HG03439 (cell line): ENCODE data around the gene GLT8D1.
A peak's percentile ranks its signal among the peaks of the same experiment; 100 is the strongest.

ENCODE experiments used
- ATAC-seq: cut with Tn5 transposase; IDR thresholded peaks from one replicate; pipeline ENCODE4 v1.9.1; 2021; ENCODE audit warnings: mild to moderate bottlenecking, moderate library complexity; ENCODE audit not compliant: unreplicated experiment

GLT8D1 gene

GRCh38 chr3:52712291-52713212, 7.0 kb upstream of the GLT8D1 start:
- ATAC-seq, result no peak

DNA sequence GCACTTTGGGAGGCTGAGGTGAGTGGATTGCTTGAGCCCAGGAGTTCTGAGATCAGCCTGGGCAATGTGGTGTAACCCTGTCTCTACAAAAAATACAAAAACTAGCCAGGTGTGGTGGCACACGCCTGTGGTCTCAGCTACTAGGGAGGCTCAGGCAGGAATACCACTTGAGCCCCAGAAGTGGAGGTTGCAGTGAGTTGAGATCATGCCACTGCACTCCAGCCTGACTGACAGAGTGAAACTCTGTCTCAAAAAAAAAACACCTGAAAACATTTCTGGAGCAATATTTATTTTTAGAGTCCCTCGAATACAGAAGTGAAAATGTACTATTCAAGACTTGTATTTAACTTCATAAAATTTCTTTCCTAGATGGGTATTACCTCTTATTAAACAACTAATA, 4.9 kb upstream of the GLT8D1 start:
- no peak for ATAC-seq

DNA sequence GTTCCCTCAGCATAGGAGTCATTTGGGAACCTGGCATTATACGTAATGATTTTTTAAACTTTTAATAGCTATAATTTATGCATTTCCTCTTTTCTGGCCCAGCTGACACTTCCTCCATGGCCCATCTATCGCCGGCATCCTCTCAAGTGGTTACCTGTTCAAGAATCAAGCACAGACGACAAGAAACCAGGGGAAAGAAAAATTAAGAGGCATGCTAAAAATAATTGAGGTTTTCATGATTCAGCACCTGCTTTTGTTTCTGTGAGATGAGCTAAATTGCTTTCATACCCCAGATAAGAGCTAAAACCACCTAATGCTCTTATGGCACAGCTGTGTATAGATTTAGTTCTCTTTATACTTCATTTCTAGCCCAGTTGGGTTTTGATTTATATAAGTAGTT, 2.0 kb upstream of the GLT8D1 start:
- no peak for ATAC-seq

DNA sequence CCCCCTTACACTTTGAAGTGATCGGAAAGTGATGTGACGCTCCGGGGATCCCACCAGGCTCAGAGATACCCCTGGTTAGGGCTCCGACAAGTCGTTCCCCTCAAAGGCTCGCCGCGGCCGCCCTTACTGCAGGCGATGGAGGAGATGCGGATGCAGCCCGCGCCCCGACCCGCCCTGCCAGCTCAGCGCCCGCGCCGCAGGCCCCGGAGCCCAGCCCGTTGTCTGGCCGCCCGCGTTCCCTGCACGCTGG, 228 bp downstream of the GLT8D1 start:
- ATAC-seq, result no peak

GRCh38 chr3:52704611-52705437, 767 bp downstream of the GLT8D1 start:
- peak; percentile 9 for ATAC-seq

GRCh38 chr3:52703341-52703740, 2.2 kb downstream of the GLT8D1 start:
- ATAC-seq, result no peak

GRCh38 chr3:52697632-52697965, 8.0 kb downstream of the GLT8D1 start:
- no peak for ATAC-seq

- ATAC-seq, result no peak
Observed at GRCh38 chr3:52696830-52697631, 8.6 kb downstream of the GLT8D1 start.

DNA sequence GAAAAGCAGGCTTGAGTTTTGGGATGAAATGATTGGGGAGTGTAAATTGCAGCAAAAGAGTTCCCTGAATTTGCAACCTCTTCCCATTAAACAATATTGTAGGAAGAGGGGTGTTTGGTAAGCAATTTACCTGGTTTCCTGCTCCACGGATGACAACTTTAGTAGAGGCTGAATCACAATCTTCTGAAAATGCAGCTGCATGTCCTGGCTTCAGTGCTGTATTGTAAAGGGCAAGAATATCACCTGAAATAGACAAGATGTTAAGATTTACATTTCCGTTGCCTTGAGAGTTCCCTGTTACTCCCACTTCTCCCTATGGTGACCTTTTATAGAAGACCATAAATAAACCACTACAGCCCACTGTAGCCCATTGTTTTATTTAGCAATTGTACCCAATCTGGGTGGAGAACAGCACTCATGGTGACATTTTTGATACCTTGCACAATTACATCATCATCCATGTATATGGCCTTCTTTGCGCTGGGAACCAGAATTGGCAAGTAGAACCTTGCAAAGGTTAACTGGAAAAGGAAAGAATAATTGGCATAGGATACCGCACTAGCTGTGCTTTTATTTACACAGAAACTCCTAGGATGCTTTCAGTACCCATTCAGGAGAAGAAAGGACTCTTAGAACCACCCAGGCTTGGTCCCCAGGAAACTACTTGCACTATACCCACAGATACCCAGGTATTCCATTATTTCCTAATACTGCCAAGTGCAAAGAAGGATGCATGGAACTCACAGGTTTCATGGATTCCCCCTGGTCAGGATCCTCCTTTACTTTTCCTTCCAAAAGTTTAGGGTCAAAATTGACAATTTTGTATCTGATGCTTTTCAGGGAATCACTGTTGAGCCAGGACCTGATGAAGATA, 9.6 kb downstream of the GLT8D1 start:
- no peak for ATAC-seq

- ATAC-seq, result no peak
Observed at GRCh38 chr3:52694528-52695189, 10.9 kb downstream of the GLT8D1 start.

GRCh38 chr3:52693071-52693470, 12.5 kb downstream of the GLT8D1 start:
- ATAC-seq, result no peak

DNA sequence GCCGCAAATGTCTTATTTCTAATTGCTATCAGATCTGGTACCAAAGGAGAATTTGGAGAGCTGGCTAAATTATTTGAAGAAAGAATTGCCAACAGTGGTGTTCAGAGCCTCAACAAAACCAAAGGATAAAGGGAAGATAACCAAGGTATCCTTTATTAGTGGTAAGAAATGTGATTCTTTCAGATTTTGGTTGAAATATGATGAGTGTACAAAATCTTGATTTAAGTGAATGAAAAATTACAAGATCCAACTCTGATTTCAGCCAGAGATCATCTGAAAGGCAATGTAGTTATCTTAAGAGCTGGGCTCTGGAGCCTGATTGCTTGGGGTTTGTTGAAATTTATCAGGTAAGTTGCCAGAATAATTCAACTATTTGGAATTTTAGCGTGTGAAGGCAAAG, 15.0 kb downstream of the GLT8D1 start:
- no peak for ATAC-seq

DNA sequence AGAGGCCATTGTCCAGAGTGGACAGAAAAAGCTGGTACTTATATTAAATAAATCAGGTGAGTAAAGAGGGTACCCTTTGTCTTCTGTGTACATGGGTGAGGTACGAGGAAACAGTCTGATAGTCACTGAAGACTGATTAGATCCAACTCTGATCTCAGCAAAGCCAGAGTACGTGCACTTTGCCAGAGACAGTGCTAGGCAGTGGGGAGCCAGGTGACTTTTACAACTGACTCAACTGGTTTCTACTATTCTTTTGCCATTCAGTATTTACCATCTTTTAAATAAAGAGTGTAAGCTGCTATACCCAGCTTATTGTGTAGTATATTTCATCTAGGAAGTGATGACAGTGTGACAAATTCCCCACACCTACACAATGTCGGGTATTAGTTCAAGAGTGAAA, 16.4 kb downstream of the GLT8D1 start:
- no peak for ATAC-seq

DNA sequence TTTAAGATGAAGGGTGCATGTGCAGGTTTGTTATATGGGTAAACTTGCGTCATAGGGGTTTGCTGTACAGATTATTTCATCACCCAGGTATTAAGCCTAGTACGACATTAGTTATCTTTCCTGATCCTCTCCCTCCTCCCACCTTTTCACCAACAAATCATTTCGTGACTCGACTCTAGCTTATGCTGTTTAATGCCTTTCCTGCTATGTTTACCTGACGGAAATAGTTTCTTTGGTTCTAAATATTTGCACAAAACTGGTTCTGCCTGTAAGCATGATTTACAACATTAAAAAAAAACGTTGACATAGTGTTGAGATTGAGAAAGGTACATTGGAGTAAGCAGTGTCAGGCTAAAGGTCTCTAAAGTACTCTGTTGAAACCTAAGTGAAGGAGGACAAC, 17.3 kb downstream of the GLT8D1 start:
- ATAC-seq, result no peak

GRCh38 chr3:52685709-52686691, 19.6 kb downstream of the GLT8D1 start, which contains the start of the genes GNL3 and PBRM1:
GNL3 (plus strand) TSS chr3:52686032; CDS start chr3:52686093, 61 bp downstream.
PBRM1 (minus strand) TSS chr3:52685913.
- ATAC-seq, result peak; percentile 81

- ATAC-seq, result peak; percentile 76
Observed at GRCh38 chr3:52685285-52685708, 20.3 kb downstream of the GLT8D1 start.

DNA sequence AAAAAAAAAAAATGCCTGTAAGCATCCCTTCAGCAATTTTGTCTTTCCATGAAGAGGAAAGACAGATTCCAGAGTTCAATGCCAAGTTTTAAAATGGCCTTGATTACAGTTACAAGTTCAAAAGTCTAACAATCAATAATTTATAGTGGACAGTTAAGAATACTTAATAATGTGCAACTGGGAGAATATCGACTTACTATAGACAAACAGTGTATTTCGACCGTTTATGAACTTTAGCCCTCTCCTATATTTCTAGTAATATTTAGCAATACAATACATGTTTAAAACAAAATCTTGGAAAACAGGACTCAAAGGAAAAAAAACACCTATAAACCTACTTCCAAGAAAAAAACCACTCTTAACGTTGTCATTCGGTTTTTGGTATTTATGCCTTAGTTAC, 21.4 kb downstream of the GLT8D1 start:
- ATAC-seq, result no peak

DNA sequence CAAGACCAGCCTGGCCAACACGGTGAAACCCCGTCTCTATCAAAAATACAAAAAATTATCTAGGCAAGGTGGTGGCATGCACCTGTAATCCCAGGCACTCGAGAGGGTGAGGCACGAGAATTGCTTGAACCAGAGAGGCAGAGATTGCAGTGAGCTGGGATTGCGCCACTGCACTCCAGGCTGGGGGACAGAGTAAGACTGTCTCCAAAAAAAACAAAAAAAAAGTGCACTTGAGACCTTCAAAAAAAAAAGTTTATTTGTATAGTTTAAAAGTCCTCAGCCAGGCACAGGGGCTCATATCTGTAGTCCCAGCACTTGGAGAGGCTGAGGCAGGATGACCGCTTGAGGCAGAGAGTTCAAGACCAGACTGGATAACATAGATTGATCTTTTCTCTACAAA, 22.0 kb downstream of the GLT8D1 start:
- ATAC-seq, result no peak

DNA sequence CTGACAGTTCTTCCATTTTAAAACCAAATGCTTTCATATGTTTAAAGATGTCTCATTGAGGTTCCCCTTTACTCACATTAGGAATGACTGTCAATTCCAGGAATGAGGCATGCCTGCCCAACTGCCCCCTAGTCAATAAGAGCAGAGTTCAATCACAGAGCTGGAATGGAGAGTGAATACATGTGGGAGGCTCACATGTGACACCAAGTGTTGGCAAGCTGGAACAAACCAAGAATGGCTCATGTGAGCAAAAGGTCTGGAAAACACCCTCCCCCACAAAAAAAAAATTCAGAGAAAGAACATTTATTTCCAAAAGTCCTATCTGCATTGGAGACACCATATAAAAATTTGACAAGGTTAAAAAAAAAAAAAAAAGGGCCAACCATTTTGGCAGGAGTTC, 23.6 kb downstream of the GLT8D1 start:
- no peak for ATAC-seq
